ENCODE results near the gene EAF2.
A peak's percentile ranks its signal among the peaks of the same experiment; 100 is the strongest.
"Not testable (repeated sequence)": the region's sequence is repeated elsewhere in the genome, so short reads cannot be mapped to it uniquely, and the experiment has no call there.

EAF2 gene

DNA sequence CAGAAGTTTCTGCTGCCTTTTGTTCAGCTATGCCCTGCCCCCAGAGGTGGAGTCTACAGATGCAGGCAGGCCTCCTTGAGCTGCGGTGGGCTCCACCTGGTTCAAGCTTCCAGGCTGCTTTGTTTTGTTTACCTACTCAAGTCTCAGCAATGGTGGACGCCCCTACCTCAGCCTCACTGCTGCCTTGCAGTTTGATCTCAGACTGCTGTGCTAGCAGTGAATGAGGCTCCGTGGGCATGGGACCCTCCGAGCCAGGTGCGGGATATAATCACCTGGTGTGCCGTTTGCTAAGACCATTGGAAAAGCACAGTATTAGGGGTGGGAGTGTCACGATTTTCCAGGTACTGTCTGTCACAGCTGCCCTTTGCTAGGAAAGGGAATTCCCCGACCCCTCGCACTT, 28.2 kb downstream of the EAF2 start:
- not testable (repeated sequence) for DNase-seq (ENCODE audit: low spot score)

DNA sequence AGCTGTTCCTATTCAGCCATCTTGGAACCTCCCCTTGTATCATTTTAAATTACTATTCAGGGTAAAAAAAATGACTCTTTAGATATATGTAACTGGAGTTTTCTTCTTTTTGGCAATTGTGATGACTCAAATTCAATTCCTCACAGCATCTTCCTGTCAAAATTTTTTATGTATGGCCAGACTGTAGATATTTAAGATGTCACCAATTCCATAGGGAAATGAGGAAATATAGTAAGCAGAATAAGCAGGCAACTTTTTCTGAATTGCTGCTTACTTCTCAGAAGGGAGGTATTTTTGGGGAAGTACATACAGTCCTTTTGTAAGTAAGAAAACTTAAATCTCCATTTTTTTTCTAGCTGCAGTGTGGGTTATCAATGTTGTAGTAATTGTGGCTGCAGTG, 28.8 kb downstream of the EAF2 start:
- no peak for DNase-seq (ENCODE audit: low spot score)

DNA sequence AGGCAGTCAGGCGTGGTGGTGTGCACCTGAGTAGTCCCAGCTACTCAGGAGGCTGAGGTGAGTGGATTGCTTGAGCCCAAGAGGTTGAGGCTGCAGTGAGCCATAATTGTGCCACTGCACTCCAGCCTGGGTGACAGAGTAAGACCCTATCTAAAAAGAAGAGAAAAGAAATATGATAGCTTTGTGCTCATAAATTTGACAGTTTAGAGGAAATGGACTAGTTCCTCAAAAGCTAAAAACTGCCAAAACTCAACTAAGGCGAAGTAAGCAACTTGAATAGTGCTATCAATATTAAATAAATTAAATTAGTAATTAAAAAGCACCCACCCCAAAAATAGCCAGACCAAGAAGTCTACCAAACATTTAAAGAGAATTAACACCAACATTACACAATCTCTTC, 34.7 kb downstream of the EAF2 start:
- DNase-seq (ENCODE audit: low spot score): no peak

DNA sequence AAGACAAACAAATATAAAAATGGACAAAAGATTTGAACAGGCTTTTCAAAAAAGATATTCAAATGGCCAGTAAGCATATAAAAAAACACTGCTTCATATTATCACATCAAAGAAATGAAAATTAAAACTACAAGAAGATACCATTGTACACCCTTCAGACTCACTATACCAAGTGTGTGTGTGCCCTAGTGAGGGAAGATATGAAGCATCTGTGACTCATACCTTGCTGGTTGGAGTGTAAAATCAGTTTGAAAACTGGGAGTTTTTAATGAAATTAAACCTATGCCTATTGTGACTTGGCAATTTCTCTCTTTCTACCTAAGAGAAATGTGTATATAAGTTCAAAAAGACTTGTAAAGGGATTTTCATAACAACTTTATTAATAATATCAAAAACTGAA, 35.7 kb downstream of the EAF2 start:
- no peak for DNase-seq (ENCODE audit: low spot score)

DNA sequence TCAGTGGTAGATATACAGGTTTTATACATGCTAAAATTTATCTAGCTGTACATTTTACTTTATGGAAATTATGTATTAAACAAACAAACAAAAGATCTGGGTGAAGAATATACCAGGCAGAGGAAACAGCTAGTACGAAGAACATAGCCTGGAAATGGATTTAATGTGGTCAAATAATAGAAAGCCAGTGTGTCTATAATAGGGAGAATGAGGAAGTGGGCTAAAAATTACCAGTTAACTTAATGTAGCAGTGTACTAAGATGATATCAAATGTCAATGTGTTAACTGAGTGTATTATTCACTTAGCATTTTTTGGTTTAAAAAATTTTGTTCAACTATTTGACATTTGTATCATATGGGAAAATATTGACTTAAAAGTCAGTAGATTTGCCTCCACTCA, 36.4 kb downstream of the EAF2 start:
- no peak for DNase-seq (ENCODE audit: low spot score)

DNA sequence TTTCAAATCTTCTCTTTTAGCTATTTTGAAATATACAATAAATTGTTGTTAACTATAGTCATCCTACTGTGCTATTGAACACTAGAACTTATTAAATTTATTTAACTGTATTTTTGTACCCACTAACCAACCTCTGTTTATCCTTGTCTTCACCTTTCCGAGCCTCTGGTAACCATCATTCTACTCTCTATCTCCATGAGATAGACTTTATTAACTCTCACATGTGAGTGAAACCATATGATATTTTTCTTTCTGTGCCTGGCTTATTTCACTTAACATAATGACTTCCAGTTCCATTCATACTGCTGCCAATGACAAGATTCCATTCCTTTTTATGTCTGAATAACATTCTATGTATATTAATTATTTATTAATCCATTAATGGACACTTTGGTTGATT, 43.4 kb downstream of the EAF2 start:
- DNase-seq (ENCODE audit: low spot score): no peak

DNA sequence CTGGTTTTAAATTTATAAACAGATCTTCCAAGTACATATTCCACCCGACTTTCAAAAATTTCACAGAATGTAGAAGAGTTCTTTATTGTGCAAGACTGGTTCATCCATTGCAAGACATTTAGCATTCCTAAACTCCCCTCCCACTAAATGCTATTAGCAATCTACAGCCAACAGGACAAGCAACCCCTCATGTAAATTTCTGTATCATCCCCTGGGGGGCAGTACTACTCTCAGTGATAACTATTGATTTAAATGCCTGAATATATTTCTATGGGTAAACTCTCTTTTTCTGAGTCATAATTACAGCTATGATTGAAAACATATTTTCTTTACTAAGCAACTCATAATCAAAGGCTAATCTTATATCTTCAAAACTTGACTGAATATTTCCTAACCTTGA, 48.5 kb downstream of the EAF2 start:
- DNase-seq (ENCODE audit: low spot score): no peak

DNA sequence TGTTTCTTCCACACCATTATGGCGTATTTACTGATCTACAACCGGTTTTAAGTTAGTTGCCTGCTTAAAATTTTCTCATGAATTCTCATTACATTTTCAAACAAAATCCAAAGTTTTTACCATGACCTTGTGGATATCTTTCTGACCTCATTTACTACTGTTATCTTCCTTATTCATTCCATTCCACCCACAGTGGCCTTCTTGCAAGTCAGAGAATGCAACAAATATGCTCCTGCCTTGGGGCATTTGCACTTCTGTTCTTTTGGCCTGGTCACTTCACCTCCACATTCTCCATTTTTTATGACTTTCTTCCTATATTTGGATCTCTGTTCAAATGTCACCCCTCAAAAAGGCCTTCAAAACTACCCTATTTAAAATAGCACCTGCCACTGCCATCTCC, 50.4 kb downstream of the EAF2 start:
- DNase-seq (ENCODE audit: low spot score): no peak

DNA sequence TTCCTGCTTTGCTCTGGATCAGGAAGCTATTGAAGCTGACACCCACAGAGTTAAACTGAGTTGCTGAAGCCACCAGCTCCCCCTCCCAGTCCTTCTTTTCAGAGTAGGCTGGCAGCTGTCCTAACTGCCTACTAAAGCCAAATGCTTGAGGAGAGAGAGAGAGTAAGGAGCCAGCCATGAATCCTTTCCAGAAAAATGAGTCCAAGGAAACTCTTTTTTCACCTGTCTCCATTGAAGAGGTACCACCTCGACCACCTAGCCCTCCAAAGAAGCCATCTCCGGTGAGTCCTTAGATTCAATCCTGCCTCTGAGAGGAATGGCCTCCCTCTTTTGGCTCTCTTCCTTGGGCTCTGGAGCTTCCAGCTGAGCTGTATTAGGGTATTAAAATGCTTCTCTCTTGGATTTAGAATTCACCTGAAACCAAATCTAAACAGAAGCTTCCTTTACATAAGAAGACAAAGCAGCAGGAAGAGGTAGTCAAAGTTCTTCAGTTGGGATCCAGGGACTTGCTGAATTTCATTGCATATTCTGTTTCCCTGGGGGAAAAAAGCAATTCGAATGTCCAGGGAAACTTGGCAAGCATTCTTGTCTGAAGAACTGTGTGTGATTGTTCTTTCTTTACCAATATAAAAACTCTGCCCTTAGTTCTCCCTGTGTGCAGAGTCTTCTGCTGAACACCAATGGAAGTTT, 59.4 kb downstream of the EAF2 start, which contains the start of gene SLC15A2:
SLC15A2 (plus strand) TSS at position 101 of the 690 bp plus-strand sequence; CDS start at position 177, 76 bp downstream.
- peak; percentile 77 for DNase-seq (ENCODE audit: low spot score)

DNA sequence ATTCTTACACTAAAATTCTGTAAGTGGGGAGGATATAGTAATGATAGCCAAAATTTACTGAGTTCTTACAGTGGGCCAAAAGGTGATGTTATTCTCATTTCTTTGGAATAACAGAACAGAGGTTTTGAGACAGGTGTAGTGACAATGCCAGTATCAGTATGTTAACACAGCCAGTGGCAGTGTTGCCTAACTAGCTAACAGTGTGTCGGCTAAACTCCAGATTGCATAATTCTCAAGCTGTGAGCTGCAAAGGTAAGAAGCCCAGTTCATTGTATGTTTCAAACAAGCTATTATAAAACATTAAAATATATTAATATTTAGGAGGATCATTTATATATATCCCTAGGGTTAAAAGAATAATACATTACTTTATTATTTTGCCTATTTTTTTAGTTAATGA, 60.1 kb downstream of the EAF2 start:
- peak; percentile 27 for DNase-seq (ENCODE audit: low spot score)

DNA sequence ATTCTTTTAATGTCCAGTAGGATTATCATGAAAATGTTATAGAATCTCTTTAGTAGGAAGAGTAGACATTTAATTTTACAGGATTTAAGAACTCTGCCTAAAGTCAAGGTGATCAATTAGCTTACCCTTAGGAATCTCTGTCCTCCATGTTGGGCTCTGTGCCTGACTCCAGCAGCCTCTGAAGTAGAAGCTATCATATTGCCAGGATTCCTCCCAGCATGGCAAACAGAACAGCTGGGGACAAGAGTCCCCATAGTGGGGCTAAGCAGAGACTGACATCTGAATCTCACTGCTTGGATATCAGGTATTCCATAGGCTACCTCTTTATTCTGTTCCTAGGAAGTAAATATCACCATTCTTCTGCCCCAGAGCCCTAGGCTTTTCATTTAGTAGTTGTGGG, 60.7 kb downstream of the EAF2 start:
- DNase-seq (ENCODE audit: low spot score): no peak

DNA sequence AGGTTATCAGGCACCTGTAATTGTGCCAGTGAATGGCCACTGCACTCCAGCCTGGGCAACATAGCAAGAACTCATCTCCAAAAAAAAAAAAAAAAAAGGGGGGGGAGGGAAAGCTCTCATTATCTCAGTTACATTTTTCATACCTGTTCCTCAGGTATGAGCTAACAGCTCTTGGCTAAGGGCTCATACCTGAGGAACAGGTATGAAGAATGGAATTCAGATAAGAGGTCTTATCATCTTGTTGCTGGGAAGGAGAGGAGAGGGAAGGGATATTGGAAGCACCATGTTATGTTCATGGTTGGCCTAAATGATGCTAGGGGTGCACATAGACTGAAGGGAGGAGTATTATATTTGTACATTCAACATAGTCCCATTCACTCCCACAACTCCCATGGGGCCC, 61.8 kb downstream of the EAF2 start:
- DNase-seq (ENCODE audit: low spot score): no peak

DNA sequence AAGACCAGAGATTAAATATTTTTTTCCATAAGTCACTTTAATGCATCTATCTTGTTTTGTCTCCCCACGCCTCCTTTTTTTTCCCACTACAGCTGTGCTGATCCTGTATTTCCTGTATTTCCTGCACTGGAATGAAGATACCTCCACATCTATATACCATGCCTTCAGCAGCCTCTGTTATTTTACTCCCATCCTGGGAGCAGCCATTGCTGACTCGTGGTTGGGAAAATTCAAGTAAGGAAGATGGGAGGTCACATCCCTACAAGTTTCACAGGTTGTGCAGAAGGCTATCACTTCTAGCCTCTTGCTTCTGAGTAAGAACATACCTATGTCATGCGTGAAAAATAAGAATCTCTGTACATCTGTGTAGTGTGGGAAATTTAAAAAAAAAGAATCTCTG, 62.3 kb downstream of the EAF2 start:
- DNase-seq (ENCODE audit: low spot score): no peak

DNA sequence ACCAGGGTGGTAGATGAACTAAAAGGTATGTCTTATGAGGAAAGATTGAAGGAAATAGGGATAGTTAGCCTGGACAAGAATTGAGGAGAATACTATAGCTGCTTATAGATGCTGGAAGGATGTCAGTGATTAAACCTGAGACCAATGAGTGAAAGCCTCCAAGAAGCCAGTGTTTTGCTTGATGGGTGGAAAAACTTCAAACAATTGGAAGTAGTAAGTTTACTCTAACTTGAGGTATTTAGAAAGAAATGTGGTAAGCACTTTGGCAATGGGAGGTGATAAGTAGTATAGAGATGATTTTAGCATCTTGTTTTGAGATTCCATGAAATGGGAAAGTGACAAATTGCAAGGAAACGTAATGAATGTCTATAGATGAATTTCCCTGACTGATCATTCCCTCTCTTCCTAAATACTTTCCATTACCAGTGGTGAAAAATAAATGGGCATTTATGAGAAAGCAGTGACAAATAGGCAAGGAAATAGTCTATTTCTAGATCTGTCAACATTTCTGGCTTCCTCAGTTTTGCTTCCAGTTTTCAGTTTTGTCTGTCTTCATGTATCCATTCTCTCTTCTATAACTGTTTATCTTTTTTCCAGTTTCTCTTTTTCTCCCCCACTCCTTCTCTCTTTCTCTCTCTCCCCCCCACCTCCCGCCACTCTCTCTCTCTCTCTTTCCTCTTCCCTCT, 78.4 kb downstream of the EAF2 start:
- DNase-seq (ENCODE audit: low spot score): no peak

DNA sequence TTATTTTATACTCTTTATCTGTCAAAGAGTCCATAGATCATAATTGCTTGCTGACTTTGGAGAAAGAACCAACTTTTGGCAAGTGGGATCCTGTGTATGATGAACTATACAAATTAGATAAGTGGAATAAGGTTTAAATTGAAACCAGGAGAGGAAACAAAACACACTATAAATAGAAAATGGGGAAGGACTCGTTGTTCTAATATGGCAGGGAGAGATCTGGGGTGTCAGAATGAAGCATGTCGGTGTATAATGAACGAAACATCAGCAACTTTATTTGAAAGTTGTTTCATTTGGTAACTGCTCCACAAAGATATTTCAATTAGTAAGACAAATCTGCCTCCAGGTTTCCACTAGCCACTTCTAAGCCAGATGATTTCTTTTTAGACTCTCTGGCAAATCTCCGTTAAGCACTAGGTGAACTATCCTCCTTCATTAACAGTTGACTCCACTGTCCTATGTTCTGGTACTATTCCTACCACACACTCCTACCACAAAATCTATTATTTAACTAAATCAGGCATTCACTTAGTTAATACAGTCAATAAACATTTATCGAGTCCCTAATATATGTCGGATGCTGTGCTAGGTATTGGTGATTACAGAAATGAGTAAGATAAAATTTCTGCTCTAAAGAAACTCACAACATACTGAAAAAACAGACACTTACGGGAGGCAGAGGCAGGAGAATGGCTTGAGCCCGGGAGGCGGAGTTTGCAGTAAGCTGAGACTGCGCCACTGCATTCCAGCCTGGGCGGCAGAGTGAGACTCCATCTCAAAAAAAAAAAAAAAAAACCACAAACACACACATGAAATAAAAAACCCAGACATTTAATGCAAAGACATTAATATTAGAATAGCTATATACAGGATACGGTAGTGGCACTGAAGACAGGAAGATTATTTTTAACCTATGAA, 79.3 kb downstream of the EAF2 start:
- DNase-seq (ENCODE audit: low spot score): no peak

DNA sequence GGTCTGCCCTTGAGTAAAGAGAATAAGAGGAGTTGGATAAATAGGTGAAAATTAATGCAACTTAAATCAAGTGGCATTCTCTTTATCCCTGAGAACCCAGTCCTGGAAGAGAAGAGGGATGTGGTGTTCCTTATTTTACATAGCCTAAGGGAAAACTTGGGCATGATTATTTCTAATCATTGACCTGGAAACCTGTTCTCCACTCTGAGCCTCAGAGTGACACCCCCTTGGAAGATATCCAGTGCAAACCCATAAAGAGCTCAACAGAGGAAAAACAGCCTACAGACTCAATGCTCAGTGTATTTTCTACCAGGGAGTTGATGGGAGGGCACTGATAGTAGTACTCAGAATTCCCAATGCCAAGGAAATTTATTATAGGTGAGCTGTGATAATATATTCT, 81.2 kb downstream of the EAF2 start:
- peak; percentile 49 for DNase-seq (ENCODE audit: low spot score)

DNA sequence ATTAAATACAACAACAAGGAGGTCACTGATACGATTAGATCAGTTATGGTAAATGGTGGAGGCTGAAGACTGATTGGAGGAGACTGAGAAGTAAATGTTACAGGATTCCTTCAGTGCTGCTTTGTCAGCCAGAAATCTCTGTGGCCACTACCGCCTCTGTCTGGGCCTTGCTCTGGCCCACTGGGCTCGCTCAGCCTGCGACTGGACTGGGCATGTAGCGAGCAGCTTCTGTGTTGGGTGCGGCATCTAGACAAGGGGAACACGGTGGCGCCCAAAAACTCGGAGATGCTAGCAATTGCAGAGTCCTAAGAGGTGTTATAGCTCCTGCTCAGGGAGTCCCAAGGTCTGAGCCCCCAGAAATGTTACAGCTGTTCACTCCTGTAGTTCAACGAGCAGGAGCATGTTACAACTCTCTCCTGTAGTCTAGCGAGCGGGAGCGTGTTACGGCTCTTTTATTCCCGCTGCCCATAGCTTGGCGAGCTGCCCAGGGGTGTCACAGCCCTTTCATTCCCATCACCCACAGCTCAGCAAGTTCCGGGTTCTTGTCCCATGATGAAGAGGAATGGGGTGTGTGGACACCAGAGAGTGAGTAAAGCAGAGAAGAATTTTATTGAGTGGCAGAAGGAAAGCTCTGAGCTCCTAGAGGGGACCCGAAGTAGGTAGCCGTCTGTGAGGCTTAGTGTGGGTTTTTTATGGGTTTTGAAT, 83.9 kb downstream of the EAF2 start:
- no peak for DNase-seq (ENCODE audit: low spot score)

DNA sequence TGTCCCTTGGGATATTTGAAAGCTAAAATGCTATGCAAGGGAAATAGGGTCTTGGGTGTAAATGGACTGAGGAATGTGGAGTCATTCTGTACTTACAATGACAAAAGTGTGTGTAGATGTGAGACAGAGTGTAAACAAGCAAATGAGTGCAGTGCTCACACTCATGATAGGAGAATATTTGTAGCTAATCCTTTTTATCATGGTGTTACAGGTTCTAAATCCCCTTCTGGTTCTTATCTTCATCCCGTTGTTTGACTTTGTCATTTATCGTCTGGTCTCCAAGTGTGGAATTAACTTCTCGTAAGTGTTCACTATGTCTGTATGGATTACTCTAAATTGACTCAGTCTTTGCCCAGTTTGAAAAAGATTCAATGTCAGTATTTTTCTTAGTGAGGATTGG, 89.7 kb downstream of the EAF2 start:
- DNase-seq (ENCODE audit: low spot score): no peak

DNA sequence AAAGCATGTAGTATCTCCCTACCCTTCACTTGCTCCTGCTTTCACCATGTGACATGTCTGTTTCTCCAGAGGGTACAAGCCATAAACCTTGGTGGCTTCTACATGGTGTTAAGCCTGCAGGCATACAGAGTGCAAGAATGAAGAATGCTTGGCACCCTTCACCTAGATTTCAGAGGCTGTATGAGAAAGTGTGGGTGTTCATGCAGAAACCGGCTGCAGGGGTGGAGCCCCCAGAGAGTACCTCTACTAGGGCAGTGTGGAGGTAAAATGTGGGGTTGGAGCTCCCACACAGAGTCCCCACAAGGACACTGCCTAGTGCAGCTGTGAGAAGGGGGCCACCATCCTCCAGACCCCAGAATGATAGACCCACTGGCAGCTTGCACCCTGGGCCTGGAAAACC, 91.4 kb downstream of the EAF2 start:
- DNase-seq (ENCODE audit: low spot score): no peak

Data from Ammon's horn (tissue), 1 donor.